Stimulated activated CD8-positive, alpha-beta memory T cell treated with anti-CD3 and anti-CD28 coated beads, Interleukin-2, amount 100 ng/mL, for 1 hour (primary cell): Measurements from ENCODE around the gene AP3S1.
A peak's percentile ranks its signal among the peaks of the same experiment; 100 is the strongest.
"Not testable (repeated sequence)": the region's sequence is repeated elsewhere in the genome, so short reads cannot be mapped to it uniquely, and the experiment has no call there.

Experiments
- DNase-seq, 2 donors: peaks; one replicate each; pipeline ENCODE4 v3.0.0-alpha.2; 2020; ENCODE audit warnings: low read depth in 2 of 2

AP3S1 gene

GRCh38 chr5:115841382-115842088 is at the start of gene AP3S1, which contains the start of gene ATG12:
AP3S1 (plus strand) TSS chr5:115841935; CDS start chr5:115842038, 103 bp downstream.
ATG12 (minus strand) TSS chr5:115841565; CDS start chr5:115841552, 13 bp downstream.
- peak; percentile 76 to 78 for DNase-seq

- DNase-seq = no peak
These were observed 46.0 kb upstream of the AP3S1 start for GRCh38 chr5:115795700-115796099.

GRCh38 chr5:115796656-115797055 is 45.1 kb upstream of the AP3S1 start:
- no peak for DNase-seq

DNA sequence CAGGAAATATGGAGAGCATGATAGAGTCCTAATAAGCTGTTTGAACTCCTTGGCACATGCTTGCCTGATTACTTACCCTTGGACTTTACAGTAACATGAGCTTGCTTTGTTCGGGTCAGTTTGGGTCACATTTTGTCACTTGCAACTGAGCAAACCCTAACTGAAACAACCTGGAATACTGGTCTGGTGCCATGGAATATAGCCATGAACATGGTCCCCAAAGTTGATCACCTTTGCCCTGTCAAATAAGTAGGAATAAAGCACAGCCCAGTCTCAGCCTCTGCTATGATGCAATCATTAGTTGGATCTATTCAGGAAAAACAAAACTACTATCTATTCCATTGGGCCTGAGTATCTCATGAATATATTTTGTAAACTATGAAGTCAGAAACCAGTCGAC is 43.5 kb upstream of the AP3S1 start:
- DNase-seq = no peak

DNA sequence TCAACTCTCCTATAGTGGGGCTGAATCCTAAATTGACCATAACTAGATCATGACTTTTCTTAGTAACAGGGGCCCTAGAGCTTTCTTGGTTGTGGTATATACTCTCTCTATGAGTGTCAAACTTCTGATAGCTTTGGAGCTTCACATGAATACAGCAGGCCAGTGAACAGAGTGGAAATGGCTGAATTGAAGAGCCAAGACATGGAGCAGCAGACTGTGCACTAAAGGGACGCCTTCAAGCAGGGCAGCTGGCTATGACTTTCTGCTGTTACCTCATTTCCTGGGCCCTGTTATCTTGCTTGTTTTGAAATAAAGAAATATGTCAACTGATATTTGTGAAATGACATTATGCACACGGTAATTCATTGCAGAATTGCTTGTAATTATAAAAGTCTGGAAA is 41.6 kb upstream of the AP3S1 start:
- DNase-seq = no peak

- DNase-seq = no peak
These were observed 40.6 kb upstream of the AP3S1 start for GRCh38 chr5:115801152-115801551.

GRCh38 chr5:115801984-115802383 is 39.8 kb upstream of the AP3S1 start:
- no peak for DNase-seq

DNA sequence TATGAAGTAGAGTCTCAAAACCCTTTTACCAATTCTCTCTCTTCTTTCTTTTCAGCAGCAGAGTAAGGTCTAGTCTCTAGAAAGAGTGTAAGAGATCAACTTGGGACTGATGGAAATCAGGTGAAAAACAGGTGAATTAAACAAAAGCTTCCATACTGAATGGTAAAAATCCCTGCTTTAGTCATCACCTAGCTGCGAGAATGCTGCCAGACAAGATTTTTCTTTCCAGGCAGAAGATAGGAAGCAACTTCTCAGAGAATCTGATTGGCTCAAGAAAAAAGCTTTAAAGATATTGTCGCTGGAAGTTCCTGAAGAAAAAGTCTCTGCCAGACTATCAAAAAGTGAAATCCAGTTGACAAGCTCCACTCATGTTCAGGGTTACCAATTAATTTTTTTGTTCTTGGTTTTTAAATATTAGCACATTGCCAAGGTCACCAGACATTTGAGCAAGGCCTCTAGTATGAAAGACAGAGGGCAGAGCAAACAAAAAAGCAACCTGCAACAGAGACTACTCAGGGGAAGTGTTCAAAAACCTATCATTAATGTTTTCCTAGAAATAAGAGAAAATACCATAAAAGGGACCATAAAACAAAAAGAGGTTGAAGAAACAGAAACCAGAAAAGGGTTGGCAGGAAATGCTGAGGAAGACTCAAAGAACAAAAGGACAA is 34.6 kb upstream of the AP3S1 start:
- no peak for DNase-seq

DNA sequence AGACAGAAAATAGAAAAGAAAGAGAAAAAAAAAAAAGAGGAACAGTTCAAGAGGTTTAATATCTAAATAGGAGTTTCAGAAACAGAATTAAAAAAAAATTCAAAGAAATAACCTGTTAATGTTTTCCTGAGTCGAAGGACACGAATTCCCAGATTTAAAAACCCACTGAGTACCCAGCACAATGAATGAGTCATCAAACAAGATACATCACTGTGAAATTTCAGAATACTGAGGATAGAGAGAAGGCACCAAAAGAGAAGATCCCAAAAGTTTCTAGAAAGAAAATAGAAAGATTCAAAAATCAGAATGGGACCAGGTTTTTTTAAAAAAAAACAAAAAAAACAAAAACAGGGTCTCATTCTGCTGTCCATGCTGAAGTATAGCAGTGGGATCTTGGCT is 34.1 kb upstream of the AP3S1 start:
- DNase-seq = no peak

GRCh38 chr5:115808066-115808465 is 33.7 kb upstream of the AP3S1 start:
- not testable (repeated sequence) for DNase-seq

DNA sequence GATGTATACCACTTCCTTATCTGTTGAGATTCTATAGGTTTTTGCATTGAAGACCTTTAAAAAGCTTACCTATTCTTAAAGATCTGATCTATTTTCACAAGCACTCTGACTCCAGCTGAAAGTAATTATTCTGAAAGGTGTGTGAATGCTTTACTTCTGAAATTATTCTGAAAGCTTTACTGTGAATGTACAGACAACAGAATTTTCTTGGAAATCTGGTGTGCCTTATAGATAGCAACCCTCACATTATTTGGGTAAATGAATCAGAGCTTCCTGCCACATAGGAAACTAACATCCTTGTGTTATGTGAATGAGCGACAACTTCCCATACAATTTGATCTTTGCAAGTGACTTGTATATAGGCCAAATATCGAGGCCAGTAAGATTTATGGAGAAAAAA is 31.8 kb upstream of the AP3S1 start:
- DNase-seq = no peak

GRCh38 chr5:115810761-115811160 is 31.0 kb upstream of the AP3S1 start:
- no peak for DNase-seq

GRCh38 chr5:115811406-115811805 is 30.3 kb upstream of the AP3S1 start:
- DNase-seq = no peak

DNA sequence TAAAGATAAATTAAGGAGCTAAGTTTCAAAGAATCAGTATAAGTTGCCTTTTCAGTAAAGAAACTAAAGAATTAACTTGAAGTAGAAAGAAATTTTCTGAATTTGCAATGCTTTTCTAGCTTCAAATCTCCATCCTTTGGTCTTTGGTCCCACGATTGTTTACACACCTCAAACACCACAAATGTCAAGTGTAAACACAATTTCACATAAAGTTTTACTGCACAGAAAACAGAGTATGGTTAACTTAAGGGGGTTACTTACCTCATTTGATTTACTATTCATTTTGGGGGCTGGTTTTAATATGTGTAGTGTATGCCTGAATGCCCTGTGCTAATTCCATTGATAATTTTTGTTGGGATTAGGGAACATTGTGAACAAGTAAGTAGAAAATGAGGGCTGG is 29.4 kb upstream of the AP3S1 start:
- DNase-seq = no peak

- DNase-seq = no peak
These were observed 28.0 kb upstream of the AP3S1 start for GRCh38 chr5:115813719-115814118.

GRCh38 chr5:115815006-115815692 is 26.6 kb upstream of the AP3S1 start:
- no peak for DNase-seq

DNA sequence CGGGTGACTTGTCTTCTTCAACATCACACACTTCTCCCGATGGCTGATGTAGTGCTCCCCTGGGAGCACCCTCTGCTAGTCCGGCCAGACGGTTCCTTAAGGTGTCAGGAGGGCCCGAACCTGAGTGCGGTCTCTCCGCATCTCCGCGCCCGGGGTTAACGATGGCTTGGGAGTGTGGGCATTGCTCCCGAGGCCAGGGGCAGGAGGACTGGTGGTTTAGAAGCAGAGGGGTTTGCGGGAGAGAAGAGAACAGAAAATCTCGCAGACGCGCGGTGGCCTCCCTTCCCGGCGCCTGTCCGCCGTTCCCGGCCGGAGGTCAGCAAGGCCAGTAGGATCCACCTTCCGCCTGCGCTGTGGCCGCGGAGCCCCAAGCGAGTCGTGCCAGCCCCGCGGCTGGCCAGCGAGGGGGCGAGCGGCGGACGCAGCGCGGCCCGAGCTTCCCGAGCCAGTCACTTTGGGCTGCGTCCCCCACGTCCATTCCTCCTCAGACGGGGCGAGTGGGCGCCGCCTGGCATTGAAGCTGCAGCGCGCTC is 26.0 kb upstream of the AP3S1 start:
- no peak for DNase-seq

DNA sequence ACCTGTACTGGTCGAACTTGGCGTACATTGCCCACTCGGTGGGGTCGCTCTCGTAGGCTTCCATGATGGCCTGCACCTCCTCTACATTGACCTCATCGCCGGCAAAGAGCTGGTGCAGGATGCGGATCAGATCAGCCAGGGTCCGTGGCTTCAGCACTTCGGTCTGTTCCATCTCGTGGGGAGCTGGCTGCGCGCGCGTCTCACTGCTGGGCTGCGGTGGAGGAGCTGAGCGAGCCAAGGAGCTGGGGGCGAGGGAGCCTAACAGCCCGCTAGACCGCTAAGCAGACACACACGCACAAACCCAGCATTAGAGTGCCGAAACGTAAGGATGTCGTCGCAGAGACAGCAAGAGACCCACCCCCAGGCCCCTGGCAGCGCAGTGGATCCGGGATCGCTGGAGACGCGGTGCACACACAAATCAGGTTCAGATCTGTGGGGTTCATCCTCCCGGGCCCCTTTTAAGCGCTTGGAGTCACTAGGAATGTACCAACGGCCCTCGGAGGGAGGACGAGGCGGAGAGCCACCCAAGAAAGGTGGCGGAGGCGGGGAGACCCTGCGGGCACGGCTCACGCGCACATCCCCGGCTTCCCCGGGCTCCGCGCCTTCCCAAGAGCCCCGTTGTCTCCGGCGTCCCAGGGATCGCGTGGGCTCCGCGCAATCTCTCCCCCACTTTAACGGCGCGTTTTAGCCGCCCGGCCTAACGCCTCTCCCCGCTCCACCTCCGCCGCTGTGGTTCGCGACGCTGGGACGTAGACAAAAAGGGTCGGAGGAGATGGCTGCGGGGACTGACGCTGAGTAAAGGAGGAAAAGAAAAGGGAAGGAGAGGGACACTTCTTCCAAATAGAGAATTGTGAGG is 25.3 kb upstream of the AP3S1 start, which contains the start of gene CDO1:
TSS of gene CDO1 (minus strand) at position 434 of the 856 bp plus-strand sequence. CDS start at position 172, 262 bp downstream.
- no peak for DNase-seq

DNA sequence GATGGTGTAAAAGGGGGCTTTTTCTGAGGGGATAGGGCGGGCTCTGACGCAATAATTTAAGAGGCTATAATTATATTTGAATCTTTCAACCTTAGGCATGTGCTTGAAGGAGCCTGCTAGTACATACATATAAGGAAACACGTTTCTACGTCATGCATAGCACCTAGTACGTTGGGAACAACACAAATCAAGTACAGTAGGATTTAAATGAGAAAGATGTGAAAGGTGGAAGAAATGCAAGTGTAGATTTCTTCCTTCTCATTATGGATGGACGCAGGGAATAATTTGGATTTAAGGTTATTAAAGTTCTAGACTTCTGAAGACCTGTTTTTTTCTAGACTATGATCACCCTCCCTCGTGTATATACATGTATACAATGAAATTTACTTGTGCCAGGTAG is 24.3 kb upstream of the AP3S1 start:
- DNase-seq = no peak

- no peak for DNase-seq
These were observed 22.9 kb upstream of the AP3S1 start for GRCh38 chr5:115818821-115819220.

GRCh38 chr5:115820846-115821245 is 20.9 kb upstream of the AP3S1 start:
- no peak for DNase-seq
